Right hindlimb (tissue), 1 donor: ENCODE measurements around the gene ACTN3.
"Not testable (repeated sequence)": the region's sequence is repeated elsewhere in the genome, so short reads cannot be mapped to it uniquely, and the experiment has no call there.

Experiments
- DNase-seq: peaks from one replicate; pipeline ENCODE4 v3.0.0-alpha.2; 2018

The ACTN3 gene

DNA sequence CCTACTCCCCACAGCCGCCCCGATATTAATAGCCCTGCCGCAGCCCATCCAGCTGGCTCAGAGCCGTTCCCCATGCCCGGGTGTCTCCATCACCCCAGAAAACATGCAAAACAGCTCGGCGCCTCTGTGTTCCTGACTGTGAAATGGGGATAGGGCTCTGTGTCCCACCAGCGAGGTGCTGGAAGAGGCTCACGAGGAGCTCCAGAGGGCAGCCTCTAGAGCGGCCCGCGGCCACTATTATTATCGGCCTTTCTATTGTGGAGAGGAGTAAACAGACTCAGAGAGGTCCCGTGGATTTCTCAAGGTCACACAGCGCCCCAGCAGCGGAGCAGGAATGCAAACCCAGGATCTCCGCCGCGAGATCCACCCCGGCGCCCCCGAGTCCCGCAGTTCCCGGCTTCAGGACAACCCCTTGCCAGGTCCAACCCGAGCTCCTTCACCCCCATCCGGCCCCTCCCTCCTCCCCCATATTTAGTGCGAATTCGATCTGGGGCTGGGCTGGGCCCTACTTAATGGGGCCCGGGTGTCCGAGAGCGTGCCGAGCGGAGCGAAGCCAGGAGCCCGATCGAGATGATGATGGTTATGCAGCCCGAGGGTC lies at the start of gene ACTN3:
ACTN3 (plus strand) TSS at position 536 of the 598 bp plus-strand sequence; CDS start at position 571, 35 bp downstream.
- DNase-seq: peak; percentile 64

- no peak for DNase-seq
Observed at GRCh38 chr11:66497206-66497605, 49.5 kb upstream of the ACTN3 start.

GRCh38 chr11:66498506-66498905 lies 48.2 kb upstream of the ACTN3 start:
- no peak for DNase-seq

- DNase-seq: no peak
Observed at GRCh38 chr11:66505276-66505816, 41.4 kb upstream of the ACTN3 start.

GRCh38 chr11:66509131-66509561 lies 37.6 kb upstream of the ACTN3 start:
- peak; percentile 49 for DNase-seq

GRCh38 chr11:66510271-66510989 lies 36.3 kb upstream of the ACTN3 start, which contains the start of gene BBS1:
Gene BBS1, plus strand, starts transcription at chr11:66510635. Its CDS starts 25 bp downstream, at chr11:66510660.
- peak; percentile 91 for DNase-seq

- DNase-seq: no peak
Observed at GRCh38 chr11:66510990-66511339, 35.7 kb upstream of the ACTN3 start.

GRCh38 chr11:66523611-66524010 lies 23.1 kb upstream of the ACTN3 start:
- DNase-seq: no peak

- no peak for DNase-seq
Observed at GRCh38 chr11:66524304-66525040, 22.2 kb upstream of the ACTN3 start.

- DNase-seq: no peak
Observed at GRCh38 chr11:66529069-66529468, 17.6 kb upstream of the ACTN3 start.

GRCh38 chr11:66529655-66530054 lies 17.0 kb upstream of the ACTN3 start:
- no peak for DNase-seq

- no peak for DNase-seq
Observed at GRCh38 chr11:66530927-66531709, 15.6 kb upstream of the ACTN3 start.

DNA sequence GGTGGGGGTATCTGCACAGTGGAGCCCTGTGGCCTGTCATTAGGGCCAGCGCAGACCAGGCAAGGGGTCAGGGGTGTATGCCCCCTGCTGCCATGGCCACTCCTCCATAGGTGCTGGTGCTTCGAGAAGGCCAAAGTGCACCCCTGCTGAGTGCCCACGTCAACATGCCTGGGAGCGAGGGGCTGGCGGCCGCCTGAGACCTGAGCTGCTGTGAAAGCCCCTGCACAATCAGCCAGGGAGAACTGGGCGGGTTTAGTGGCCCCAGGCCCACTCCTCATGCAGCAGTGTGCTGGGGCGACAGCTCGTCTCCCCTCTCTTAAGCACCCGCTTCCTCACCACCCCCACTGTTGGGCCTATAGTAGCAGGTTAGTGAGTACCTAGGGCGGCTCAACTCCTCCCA lies 14.9 kb upstream of the ACTN3 start:
- DNase-seq: no peak

- no peak for DNase-seq
Observed at GRCh38 chr11:66532784-66533183, 13.9 kb upstream of the ACTN3 start.

DNA sequence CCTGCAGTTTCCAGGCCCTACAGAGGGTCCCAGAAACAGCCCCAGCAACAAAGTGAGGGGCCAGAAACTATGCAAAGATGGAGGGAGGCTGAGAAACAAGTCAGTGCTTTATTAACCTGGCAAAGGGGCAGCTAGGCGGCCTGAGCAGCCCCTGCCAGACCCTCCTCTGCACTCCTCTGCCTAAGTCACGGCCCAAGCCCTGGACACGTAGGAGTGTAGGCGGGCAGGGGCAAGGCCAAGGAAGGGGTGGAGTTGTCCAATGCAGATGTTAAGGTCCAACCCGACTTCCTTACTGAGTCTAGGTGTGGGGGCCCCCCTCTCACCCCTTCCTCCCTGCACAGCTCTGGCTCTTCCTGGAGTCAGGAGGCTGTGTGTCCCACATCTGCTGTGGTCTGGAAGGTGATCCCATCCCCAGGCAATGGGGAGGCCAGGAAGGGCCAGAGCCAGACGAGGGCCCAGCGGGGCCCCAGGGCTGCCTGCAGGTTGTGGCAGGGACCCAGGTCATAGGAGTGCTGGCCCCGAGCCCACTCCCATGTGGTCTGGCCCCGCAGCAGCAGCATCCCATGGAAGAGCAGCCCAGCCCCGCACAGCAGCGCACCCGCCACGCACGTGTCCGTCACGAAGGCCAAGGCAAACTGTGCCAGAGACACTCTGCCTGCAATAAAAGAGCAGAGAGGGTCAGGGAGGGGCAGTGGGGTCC lies 7.4 kb upstream of the ACTN3 start:
- DNase-seq: no peak

DNA sequence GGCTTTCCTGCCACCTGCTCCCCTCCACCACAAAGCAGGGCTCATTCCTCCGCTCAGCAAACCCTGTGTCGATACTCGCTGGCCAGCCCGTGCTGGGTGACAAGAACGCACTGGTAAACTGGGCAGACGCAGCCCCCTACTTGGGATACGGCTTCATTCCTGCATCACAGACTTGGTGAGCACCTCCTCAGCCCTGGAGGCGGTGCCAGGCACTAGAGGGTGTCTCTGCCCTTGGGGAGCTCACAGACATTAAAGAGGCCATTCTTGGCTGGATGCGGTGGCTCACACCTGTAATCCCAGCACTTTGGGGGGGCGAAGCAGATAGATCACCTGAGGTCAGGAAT lies 6.9 kb upstream of the ACTN3 start:
- no peak for DNase-seq

- DNase-seq: not testable (repeated sequence)
Observed at GRCh38 chr11:66540598-66540997, 6.1 kb upstream of the ACTN3 start.

- no peak for DNase-seq
Observed at GRCh38 chr11:66541892-66542291, 4.8 kb upstream of the ACTN3 start.

- no peak for DNase-seq
Observed at GRCh38 chr11:66542362-66542761, 4.3 kb upstream of the ACTN3 start.

DNA sequence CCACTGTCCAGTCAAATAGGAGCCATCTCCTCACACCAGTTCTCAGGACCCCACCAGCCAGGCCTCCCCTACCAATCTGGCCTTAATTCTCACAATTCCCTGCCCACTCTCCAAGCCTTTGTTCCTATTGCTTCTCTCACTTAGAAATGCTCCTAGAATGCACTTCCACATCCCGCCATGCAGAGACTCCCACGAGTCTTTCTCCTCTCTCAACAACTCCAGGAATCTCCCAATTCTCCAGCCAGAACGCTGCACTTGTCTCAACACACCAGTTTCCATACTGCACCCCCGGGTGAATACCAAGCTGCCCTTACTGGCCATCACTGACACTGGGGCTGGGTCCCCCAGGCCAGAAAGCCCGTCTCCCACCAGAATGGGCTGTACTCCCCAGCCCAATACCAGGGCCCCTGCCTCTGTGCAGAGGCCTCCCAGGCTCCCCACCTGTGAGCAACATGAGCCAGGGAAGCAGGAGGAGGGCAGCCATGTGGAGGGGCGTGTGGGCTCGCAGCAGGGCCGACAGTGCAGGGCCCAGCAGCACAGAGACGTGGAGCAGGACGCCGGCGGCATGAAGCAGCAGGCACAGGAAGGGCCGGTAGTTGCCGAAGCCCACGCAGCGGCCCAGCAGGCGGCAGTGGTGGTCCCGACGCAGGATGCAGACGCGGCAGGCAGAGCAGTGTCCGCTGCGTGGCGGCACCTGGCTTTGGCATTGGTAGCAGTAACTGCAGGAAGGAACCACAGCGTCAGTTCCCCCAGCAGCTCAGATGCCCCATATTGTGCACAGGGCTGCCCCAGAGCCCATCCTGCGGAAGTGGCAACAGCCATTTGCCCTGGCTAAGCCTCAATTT lies 3.2 kb upstream of the ACTN3 start:
- peak; percentile 81 for DNase-seq

DNA sequence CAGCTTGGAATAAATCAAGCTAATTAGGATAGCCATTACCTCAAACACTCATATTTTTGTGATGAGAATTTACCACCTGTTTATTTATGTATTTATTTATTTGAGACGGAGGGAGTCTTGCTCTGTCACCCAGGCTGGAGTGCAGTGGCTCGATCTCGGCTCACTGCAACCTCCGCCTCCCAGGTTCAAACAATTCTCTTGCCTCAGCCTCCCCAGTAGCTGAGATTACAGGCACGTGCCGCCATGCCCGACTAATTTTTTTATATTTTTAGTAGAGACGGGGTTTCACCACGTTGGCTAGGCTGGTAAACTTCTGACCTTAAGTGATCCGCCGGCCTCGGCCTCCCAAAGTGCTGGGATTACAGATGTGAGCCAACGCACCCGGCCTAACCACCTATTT lies 1.8 kb upstream of the ACTN3 start:
- DNase-seq: not testable (repeated sequence)
